ENCODE measurements around the gene SMARCAD1. TPM values are rescaled to one million over a fixed set of nuclear protein-coding genes. Genes with fewer than 3 reads are reported as not detected.
"Not testable (repeated sequence)": the region's sequence is repeated elsewhere in the genome, so short reads cannot be mapped to it uniquely, and the experiment has no call there.

The SMARCAD1 gene
- total and polyA plus RNA-seq, 2 experiments from 2014 or later: 23.8 to 86.2 TPM

GRCh38 chr4:94336303-94336702 lies 128.6 kb downstream of the SMARCAD1 start (continued):
- TF ChIP-seq REST (IDR thresholded peaks at IDR 0.05; ENCODE audit: unreplicated experiment) (no peak), CREB1 (CRISPR knock-in tag; IDR thresholded peaks at IDR 0.05; ENCODE audit: low read depth) (no peak), POLR2AphosphoS5 (IDR thresholded peaks at IDR 0.05; ENCODE audit: low read depth) (no peak), EZH2phosphoT487 (IDR thresholded peaks at IDR 0.05; ENCODE audit: unreplicated experiment) (no peak)

- not testable (repeated sequence) for H3K27me3 Mint-ChIP-seq (ENCODE audit: insufficient read depth, low read depth, poor library complexity); H3K4me1 Mint-ChIP-seq; H3K36me3 Mint-ChIP-seq (ENCODE audit: low read depth); H3K27ac ChIP-seq (ENCODE audit: low read depth); H3K27me3 ChIP-seq (ENCODE audit: insufficient read depth); ATAC-seq; H3K9me2 ChIP-seq (ENCODE audit: insufficient read depth); H3K9me3 Mint-ChIP-seq; H3K4me2 ChIP-seq; DNase-seq (ENCODE audit: low spot score); H4K20me1 ChIP-seq (replicated peaks; ENCODE audit: insufficient read depth); H3K27ac Mint-ChIP-seq; H3K4me1 ChIP-seq (ENCODE audit: insufficient read depth); H3K4me3 Mint-ChIP-seq; H2AFZ ChIP-seq; H3K79me2 ChIP-seq (replicated peaks; ENCODE audit: insufficient read depth); H3K4me3 ChIP-seq; H3K36me3 ChIP-seq (ENCODE audit: insufficient read depth); H3F3A ChIP-seq (replicated peaks; ENCODE audit: low read depth)
Observed at GRCh38 chr4:94336791-94337190, 129.1 kb downstream of the SMARCAD1 start.

GRCh38 chr4:94338681-94339351 lies 131.2 kb downstream of the SMARCAD1 start:
- Mint-ChIP-seq H3K27ac (no peak overlapping the region), H3K9me3 (no peaks in the 10 kb centered on the region), H3K4me3 (no peak overlapping the region), H3K27me3 (ENCODE audit: insufficient read depth, low read depth, poor library complexity) (peaks cover 2% of the 10 kb centered on the region), H3K4me1 (no peaks in the 10 kb centered on the region), H3K36me3 (ENCODE audit: low read depth) (no peaks in the 10 kb centered on the region)
- Histone ChIP-seq H2AFZ (no peak overlapping the region), H3K27ac (ENCODE audit: low read depth) (no peak overlapping the region), H3K4me1 (ENCODE audit: insufficient read depth) (no peaks in the 10 kb centered on the region), H3K27me3 (ENCODE audit: insufficient read depth) (no peaks in the 10 kb centered on the region), H3K36me3 (ENCODE audit: insufficient read depth) (no peaks in the 10 kb centered on the region), H3K79me2 (replicated peaks; ENCODE audit: insufficient read depth) (no peaks in the 10 kb centered on the region), H3K4me2 (no peak overlapping the region), H3K9me2 (ENCODE audit: insufficient read depth) (no peaks in the 10 kb centered on the region), H3K4me3 (no peak overlapping the region), H4K20me1 (replicated peaks; ENCODE audit: insufficient read depth) (no peaks in the 10 kb centered on the region), H3F3A (replicated peaks; ENCODE audit: low read depth) (no peaks in the 10 kb centered on the region)
- ATAC-seq: no peak
- no peak for DNase-seq (ENCODE audit: low spot score)
- no peak for TF ChIP-seq NANOG (IDR thresholded peaks at IDR 0.05; ENCODE audit: borderline replicate concordance)
- no peak for TF ChIP-seq CTCF (conservative IDR thresholded peaks at IDR 0.05; ENCODE audit: low read depth in 2 of 2)
- TF ChIP-seq CREB1 (CRISPR knock-in tag; IDR thresholded peaks at IDR 0.05; ENCODE audit: low read depth): no peak
- TF ChIP-seq REST (IDR thresholded peaks at IDR 0.05; ENCODE audit: unreplicated experiment): no peak
- no peak for TF ChIP-seq ETS1 (IDR thresholded peaks at IDR 0.05)
- no peak for TF ChIP-seq EZH2phosphoT487 (IDR thresholded peaks at IDR 0.05; ENCODE audit: unreplicated experiment)
- TF ChIP-seq ZNF114 (CRISPR knock-in tag; IDR thresholded peaks at IDR 0.05): no peak

Measured in GM23338 (cell line).